Upper lobe of left lung (tissue), 6 donors: ENCODE results near the gene COL23A1. TPM values are rescaled to one million over a fixed set of nuclear protein-coding genes. Genes with fewer than 3 reads are reported as not detected.

Experiments used
- ATAC-seq, 2 donors: fragments of 200-7000 bp; cut with Tn5 transposase; one replicate each; pipeline ENCODE4 v1.9.1; 2022; ENCODE audit warnings: mild to moderate bottlenecking in 2 of 2, moderate library complexity in 2 of 2; ENCODE audit not compliant: low FRiP score in 2 of 2
- DNase-seq, 2 donors: peaks; one replicate each; pipeline ENCODE4 v3.0.0-alpha.2; 2019 to 2020
- H3K27ac ChIP-seq, 4 donors: fragments of 200-600 bp; sonication (generic); one replicate each; pipeline ENCODE4 v1.5.1; 2016 to 2019
- H3K27me3 ChIP-seq, 4 donors: fragments of 200-600 bp; sonication (generic); one replicate each; pipeline ENCODE4 v1.5.1; 2017 to 2019
- H3K36me3 ChIP-seq, 4 donors: fragments of 200-600 bp; sonication (generic); one replicate each; pipeline ENCODE4 v1.5.1; 2016 to 2019
- H3K4me1 ChIP-seq, 4 donors: fragments of 200-600 bp; sonication (generic); one replicate each; pipeline ENCODE4 v1.5.1; 2018 to 2019
- H3K4me3 ChIP-seq, 4 donors: fragments of 200-600 bp; sonication (generic); one replicate each; pipeline ENCODE4 v1.5.1; 2017 to 2019; ENCODE audit warnings: mild to moderate bottlenecking in 2 of 4, moderate library complexity in 1 of 4
- H3K9me3 ChIP-seq, 4 donors: fragments of 200-600 bp; sonication (generic); one replicate each; pipeline ENCODE4 v1.5.1; 2018 to 2019
- EP300 ChIP-seq, 4 donors: sonication (generic); formaldehyde crosslinking; IDR thresholded peaks; one replicate each; pipeline ENCODE4 v1.5.1; 2017; ENCODE audit warnings: antibody characterized with exemption in 4 of 4, control low read depth in 2 of 4
- POLR2A ChIP-seq, 4 donors: fragments of 450-650 bp; IDR thresholded peaks; one replicate each; pipeline ENCODE4 v1.5.1; 2016 to 2017; ENCODE audit warnings: antibody characterized with exemption in 4 of 4, mild to moderate bottlenecking in 2 of 4
- POLR2AphosphoS5 ChIP-seq, 2 donors: sonication (generic); formaldehyde crosslinking; IDR thresholded peaks; one replicate each; pipeline ENCODE4 v1.5.1; 2017; ENCODE audit warnings: antibody characterized with exemption in 2 of 2
- WGBS, 2 donors: methylation state at CpG; one replicate each; pipeline ENCODE4 v1.1.5; 2017 to 2018; 5-methylcytosine and 5-hydroxymethylcytosine counted together
- total RNA-seq, 6 donors: library from RNA; depleted of rRNA in 4 of 6; stranded (reverse); fragments of >200 nt in 4 of 6; gene quantifications; one replicate each; pipeline versions ENCODE4 v1.1.0 to v1.2.1, GENCODE V29; 2016 to 2021
- TF ChIP-seq, protein P1 (sequence below), 6 experiments: fragments of 450-650 bp in 4 of 6; fragments of 200-600 bp in 2 of 6; sonication (generic) in 2 of 6; IDR thresholded peaks; one replicate each; pipeline ENCODE4 v1.5.1; 2016 to 2019; ENCODE audit warnings: antibody characterized with exemption in 6 of 6
- donor health status: DM: no; HTN: no; CAD: no; lungs with moderate emphysema.
- donor health status: DM: no; HTN: yes; CAD: no; lungs with severe emphysema.

The COL23A1 gene
- total RNA-seq, 6 donors from 2014 or later = 0.61 to 3.1 (median 1.5) TPM

DNA sequence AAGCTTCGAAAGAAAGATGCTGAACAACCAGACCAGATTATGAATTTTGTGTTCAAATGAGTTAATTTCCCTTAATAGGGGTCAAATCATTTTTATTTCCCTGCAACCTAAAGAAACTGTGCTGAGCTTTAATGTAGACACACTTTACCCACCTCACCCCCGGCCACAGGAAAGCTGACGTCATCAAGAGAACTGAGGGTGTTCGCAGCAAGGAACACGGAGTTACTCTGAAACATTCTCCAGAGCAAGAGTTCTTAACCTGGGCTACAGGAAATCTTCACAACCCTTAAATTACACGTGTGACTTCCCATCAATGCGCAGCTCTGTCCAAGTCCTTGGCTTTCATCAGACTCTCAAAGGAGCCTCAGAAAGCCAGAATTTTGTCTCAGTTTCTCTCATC lies 116.3 kb downstream of the COL23A1 start:
- no peak for ATAC-seq
- Histone ChIP-seq H3K4me3 (no peak overlapping the region), H3K4me1 (peaks cover 3 to 13% (median 10%) of the 10 kb centered on the region in 4 donors), H3K27ac (no peak overlapping the region), H3K9me3 (no peaks in the 10 kb centered on the region), H3K27me3 (no peaks in the 10 kb centered on the region), H3K36me3 (no peaks in the 10 kb centered on the region)
- 46% methylated on average over 7 of the region's 7 CpGs for WGBS, 2 donors
- TF ChIP-seq EP300 (IDR thresholded peaks at IDR 0.05) (no peak), POLR2A (IDR thresholded peaks at IDR 0.05) (no peak), POLR2AphosphoS5 (IDR thresholded peaks at IDR 0.05) (no peak)
- TF ChIP-seq, protein P1, sequence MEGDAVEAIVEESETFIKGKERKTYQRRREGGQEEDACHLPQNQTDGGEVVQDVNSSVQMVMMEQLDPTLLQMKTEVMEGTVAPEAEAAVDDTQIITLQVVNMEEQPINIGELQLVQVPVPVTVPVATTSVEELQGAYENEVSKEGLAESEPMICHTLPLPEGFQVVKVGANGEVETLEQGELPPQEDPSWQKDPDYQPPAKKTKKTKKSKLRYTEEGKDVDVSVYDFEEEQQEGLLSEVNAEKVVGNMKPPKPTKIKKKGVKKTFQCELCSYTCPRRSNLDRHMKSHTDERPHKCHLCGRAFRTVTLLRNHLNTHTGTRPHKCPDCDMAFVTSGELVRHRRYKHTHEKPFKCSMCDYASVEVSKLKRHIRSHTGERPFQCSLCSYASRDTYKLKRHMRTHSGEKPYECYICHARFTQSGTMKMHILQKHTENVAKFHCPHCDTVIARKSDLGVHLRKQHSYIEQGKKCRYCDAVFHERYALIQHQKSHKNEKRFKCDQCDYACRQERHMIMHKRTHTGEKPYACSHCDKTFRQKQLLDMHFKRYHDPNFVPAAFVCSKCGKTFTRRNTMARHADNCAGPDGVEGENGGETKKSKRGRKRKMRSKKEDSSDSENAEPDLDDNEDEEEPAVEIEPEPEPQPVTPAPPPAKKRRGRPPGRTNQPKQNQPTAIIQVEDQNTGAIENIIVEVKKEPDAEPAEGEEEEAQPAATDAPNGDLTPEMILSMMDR (IDR thresholded peaks at IDR 0.05) = no peak
- DNase-seq = no peak

- DNase-seq (no peak), ATAC-seq (no peak)
- WGBS, 2 donors = 77 to 82% methylated on average over 4 of the region's 4 CpGs
- peaks cover 14 to 21% (median 18%) of the 10 kb centered on the region in 4 donors for H3K4me1 ChIP-seq
- no peaks in the 10 kb centered on the region for H3K36me3 ChIP-seq
- no peaks in the 10 kb centered on the region for H3K27me3 ChIP-seq
- H3K9me3 ChIP-seq = no peaks in the 10 kb centered on the region
- H3K4me3 ChIP-seq = no peak overlapping the region
- H3K27ac ChIP-seq = no peak overlapping the region
- TF ChIP-seq POLR2A (IDR thresholded peaks at IDR 0.05) (no peak), POLR2AphosphoS5 (IDR thresholded peaks at IDR 0.05) (no peak), EP300 (IDR thresholded peaks at IDR 0.05) (no peak)
- TF ChIP-seq, protein P1 (IDR thresholded peaks at IDR 0.05) = no peak
These were observed 118.1 kb downstream of the COL23A1 start for GRCh38 chr5:178472138-178472537.

DNA sequence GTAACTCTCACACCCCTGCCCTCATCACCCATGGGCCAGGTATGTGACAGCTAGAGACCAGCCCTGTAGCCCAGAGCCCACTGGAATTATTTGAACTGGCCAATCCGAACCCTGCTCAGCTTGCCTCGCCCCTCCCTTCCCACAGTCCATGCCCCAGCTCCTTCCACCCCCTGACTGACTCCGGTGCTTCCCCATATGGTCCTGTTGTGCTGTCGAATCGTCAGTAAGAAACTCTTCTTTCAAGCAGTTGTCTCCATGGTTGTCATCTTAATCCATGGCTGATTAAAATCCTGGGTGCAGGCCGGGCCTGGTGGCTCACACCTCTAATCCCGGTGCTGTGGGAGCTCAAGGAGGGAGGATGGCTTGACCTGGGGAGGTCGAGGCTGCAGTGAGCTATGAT lies 118.5 kb downstream of the COL23A1 start:
- peaks cover 19 to 24% (median 21%) of the 10 kb centered on the region in 4 donors for H3K4me1 ChIP-seq
- no peaks in the 10 kb centered on the region for H3K27me3 ChIP-seq
- TF ChIP-seq, protein P1 (IDR thresholded peaks at IDR 0.05) = no peak
- no peak for TF ChIP-seq POLR2AphosphoS5 (IDR thresholded peaks at IDR 0.05)
- no peak for TF ChIP-seq POLR2A (IDR thresholded peaks at IDR 0.05)
- no peak for TF ChIP-seq EP300 (IDR thresholded peaks at IDR 0.05)
- no peak overlapping the region for H3K4me3 ChIP-seq
- no peaks in the 10 kb centered on the region for H3K36me3 ChIP-seq
- 85 to 88% methylated on average over 7 to 8 of the region's 8 CpGs for WGBS, 2 donors
- DNase-seq = no peak
- no peak for ATAC-seq
- no peak overlapping the region for H3K27ac ChIP-seq
- no peaks in the 10 kb centered on the region for H3K9me3 ChIP-seq

GRCh38 chr5:178470760-178471025 lies 119.5 kb downstream of the COL23A1 start:
- peaks cover 19 to 27% (median 22%) of the 10 kb centered on the region in 4 donors for H3K4me1 ChIP-seq
- H3K36me3 ChIP-seq = no peaks in the 10 kb centered on the region
- no peak for DNase-seq
- WGBS, 2 donors = 95 to 96% methylated on average over 4 to 6 of the region's 6 CpGs
- H3K4me3 ChIP-seq = no peak overlapping the region
- TF ChIP-seq POLR2AphosphoS5 (IDR thresholded peaks at IDR 0.05) = no peak
- no peak overlapping the region for H3K27ac ChIP-seq
- no peaks in the 10 kb centered on the region for H3K9me3 ChIP-seq
- no peak for ATAC-seq
- H3K27me3 ChIP-seq = no peaks in the 10 kb centered on the region

DNA sequence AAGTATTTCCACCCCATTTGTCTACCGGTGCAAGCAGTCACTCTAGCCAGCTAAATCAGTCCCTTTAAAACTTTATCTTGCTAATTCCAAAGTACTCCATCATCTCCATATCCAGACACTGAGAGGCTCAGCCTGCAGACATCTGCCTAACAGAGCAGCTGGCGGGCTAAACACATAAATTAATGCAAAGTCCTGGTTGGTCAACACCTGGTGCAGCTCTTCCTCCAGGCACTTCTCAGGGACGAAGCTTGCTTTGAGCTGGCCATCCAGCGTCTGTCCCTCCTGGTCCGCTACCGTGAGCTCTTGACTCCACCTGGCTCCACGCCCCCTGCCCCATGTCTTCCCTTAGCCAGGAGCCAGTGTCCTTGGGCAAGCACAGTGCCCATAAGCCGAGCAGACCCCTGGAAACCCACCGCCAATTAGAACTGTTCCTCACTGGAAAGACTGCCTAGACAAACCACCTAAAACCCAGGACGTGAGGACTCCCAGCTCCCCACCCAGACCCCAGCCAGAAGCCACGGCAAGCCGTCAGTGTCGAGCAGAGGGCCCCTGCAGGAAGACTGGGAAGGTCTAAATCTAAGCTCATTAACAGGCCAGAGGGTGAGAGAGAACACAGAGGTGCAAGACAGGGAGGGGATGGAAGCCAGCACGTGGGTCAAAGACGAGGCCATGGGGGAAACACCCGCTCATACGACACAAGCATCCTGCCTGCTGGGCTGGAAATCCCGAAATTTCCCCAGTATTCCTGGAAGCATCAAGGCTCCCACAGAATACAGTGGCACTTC lies 120.0 kb downstream of the COL23A1 start:
- H3K27me3 ChIP-seq = no peaks in the 10 kb centered on the region
- TF ChIP-seq, protein P1 (IDR thresholded peaks at IDR 0.05) = no peak
- TF ChIP-seq POLR2A (IDR thresholded peaks at IDR 0.05) (no peak), EP300 (IDR thresholded peaks at IDR 0.05) (no peak), POLR2AphosphoS5 (IDR thresholded peaks at IDR 0.05) (no peak)
- DNase-seq (no peak), ATAC-seq (no peak)
- no peak overlapping the region for H3K4me3 ChIP-seq
- WGBS, 2 donors = 80 to 90% methylated on average over 14 to 16 of the region's 18 CpGs
- H3K9me3 ChIP-seq = no peaks in the 10 kb centered on the region
- no peak overlapping the region for H3K27ac ChIP-seq
- H3K4me1 ChIP-seq = peaks cover 19 to 27% (median 22%) of the 10 kb centered on the region in 4 donors
- H3K36me3 ChIP-seq = no peaks in the 10 kb centered on the region
